ENCODE measurements around the gene CDC42BPA.

Gene CDC42BPA

GRCh38 chr1:227213426-227213825, 104.9 kb downstream of the CDC42BPA start:
- no peak for FAIRE-seq
- DNase-seq (ENCODE audit: low spot score): no peak

- no peak for DNase-seq (ENCODE audit: low spot score)
- FAIRE-seq: no peak
Measured at GRCh38 chr1:227212164-227212563, 106.1 kb downstream of the CDC42BPA start.

GRCh38 chr1:227210604-227211003, 107.7 kb downstream of the CDC42BPA start:
- DNase-seq (ENCODE audit: low spot score) (no peak), FAIRE-seq (no peak)

GRCh38 chr1:227197064-227197463, 121.2 kb downstream of the CDC42BPA start:
- no peak for DNase-seq (ENCODE audit: low spot score)
- no peak for FAIRE-seq

GRCh38 chr1:227192163-227192562, 126.1 kb downstream of the CDC42BPA start:
- DNase-seq (ENCODE audit: low spot score) (peak; percentile 40), FAIRE-seq (peak; percentile 17)

- DNase-seq (ENCODE audit: low spot score) (no peak), FAIRE-seq (no peak)
Measured at GRCh38 chr1:227191607-227192006, 126.7 kb downstream of the CDC42BPA start.

- FAIRE-seq (no peak), DNase-seq (ENCODE audit: low spot score) (no peak)
Measured at GRCh38 chr1:227190321-227190720, 128.0 kb downstream of the CDC42BPA start.

- FAIRE-seq (no peak), DNase-seq (ENCODE audit: low spot score) (no peak)
Measured at GRCh38 chr1:227185291-227185690, 133.0 kb downstream of the CDC42BPA start.

GRCh38 chr1:227182012-227182411, 136.3 kb downstream of the CDC42BPA start:
- DNase-seq (ENCODE audit: low spot score) (no peak), FAIRE-seq (no peak)

GRCh38 chr1:227175611-227176010, 142.7 kb downstream of the CDC42BPA start:
- FAIRE-seq (no peak), DNase-seq (ENCODE audit: low spot score) (no peak)

- DNase-seq (ENCODE audit: low spot score) (no peak), FAIRE-seq (no peak)
Measured at GRCh38 chr1:227174164-227174563, 144.1 kb downstream of the CDC42BPA start.

GRCh38 chr1:227170361-227171166, 147.7 kb downstream of the CDC42BPA start:
- FAIRE-seq (no peak), DNase-seq (ENCODE audit: low spot score) (no peak)

GRCh38 chr1:227169343-227169742, 148.9 kb downstream of the CDC42BPA start:
- DNase-seq (ENCODE audit: low spot score) (no peak), FAIRE-seq (no peak)

GRCh38 chr1:227167276-227168101, 150.8 kb downstream of the CDC42BPA start:
- FAIRE-seq (no peak), DNase-seq (ENCODE audit: low spot score) (no peak)

- FAIRE-seq (no peak), DNase-seq (ENCODE audit: low spot score) (no peak)
Measured at GRCh38 chr1:227166559-227166958, 151.7 kb downstream of the CDC42BPA start.

- FAIRE-seq: no peak
- no peak for DNase-seq (ENCODE audit: low spot score)
Measured at GRCh38 chr1:227161470-227161869, 156.8 kb downstream of the CDC42BPA start.

- FAIRE-seq (no peak), DNase-seq (ENCODE audit: low spot score) (no peak)
Measured at GRCh38 chr1:227156520-227156919, 161.8 kb downstream of the CDC42BPA start.

GRCh38 chr1:227155688-227156087, 162.6 kb downstream of the CDC42BPA start:
- FAIRE-seq: no peak
- no peak for DNase-seq (ENCODE audit: low spot score)

GRCh38 chr1:227155004-227155403, 163.3 kb downstream of the CDC42BPA start:
- DNase-seq (ENCODE audit: low spot score) (no peak), FAIRE-seq (no peak)

- no peak for DNase-seq (ENCODE audit: low spot score)
Measured at GRCh38 chr1:227152525-227152924, 165.8 kb downstream of the CDC42BPA start.

GRCh38 chr1:227140376-227140775, 177.9 kb downstream of the CDC42BPA start:
- DNase-seq (ENCODE audit: low spot score) (no peak), FAIRE-seq (no peak)

More at GRCh38 chr1:227152525-227152924, 165.8 kb downstream of the CDC42BPA start:
- no peak for FAIRE-seq

GRCh38 chr1:227136210-227136820, 182.0 kb downstream of the CDC42BPA start:
- DNase-seq (ENCODE audit: low spot score) (no peak), FAIRE-seq (no peak)
